Endodermal cell (in vitro differentiated cells): ENCODE results near the gene PRUNE1. TPM values are rescaled to one million over a fixed set of nuclear protein-coding genes. Genes with fewer than 3 reads are reported as not detected.

Experiments used
- DNase-seq: peaks from one replicate; pipeline ENCODE4 v3.0.0-alpha.2; 2017
- H3K27ac ChIP-seq: 2 replicates; pipeline ENCODE4 v1.5.1; 2013; ENCODE audit warnings: mild to moderate bottlenecking, low read depth, low read length, moderate library complexity
- H3K27me3 ChIP-seq: 2 replicates; pipeline ENCODE4 v1.6.1; 2013; ENCODE audit warnings: mild to moderate bottlenecking, low read length, moderate library complexity; ENCODE audit not compliant: insufficient read depth, control insufficient read depth, poor library complexity, severe bottlenecking
- H3K36me3 ChIP-seq: 2 replicates; pipeline ENCODE4 v1.7.0; 2013; ENCODE audit warnings: mild to moderate bottlenecking, low read length, moderate library complexity; ENCODE audit not compliant: control insufficient read depth, insufficient read depth
- H3K4me1 ChIP-seq: one replicate; pipeline ENCODE4 v1.7.0; 2013; ENCODE audit warnings: low read length; ENCODE audit not compliant: control insufficient read depth, insufficient read depth
- H3K4me3 ChIP-seq: 2 replicates; pipeline ENCODE4 v1.5.1; 2013; ENCODE audit warnings: mild to moderate bottlenecking, low read length, moderate library complexity
- H3K9ac ChIP-seq: 2 replicates; pipeline ENCODE4 v1.6.1; 2013; ENCODE audit warnings: mild to moderate bottlenecking, low read length, moderate library complexity; ENCODE audit not compliant: poor library complexity, severe bottlenecking; ENCODE audit errors: extremely low read depth
- H3K9me3 ChIP-seq: 2 replicates; pipeline ENCODE4 v1.6.1; 2013; ENCODE audit warnings: mild to moderate bottlenecking, low read length, moderate library complexity; ENCODE audit not compliant: control insufficient read depth
- H3K27ac Mint-ChIP-seq: 2 replicates; pipeline ENCODE4 v1.8.0; 2020; ENCODE audit warnings: mixed read lengths
- H3K27me3 Mint-ChIP-seq: 2 replicates; pipeline ENCODE4 v1.8.0; 2021; ENCODE audit warnings: mild to moderate bottlenecking, mixed read lengths; ENCODE audit not compliant: insufficient read depth
- H3K36me3 Mint-ChIP-seq: 2 replicates; pipeline ENCODE4 v1.8.0; 2020; ENCODE audit warnings: low read depth, mixed read lengths
- H3K4me1 Mint-ChIP-seq: 2 replicates; pipeline ENCODE4 v1.8.0; 2020; ENCODE audit warnings: mixed read lengths
- H3K4me3 Mint-ChIP-seq: 2 replicates; pipeline ENCODE4 v1.8.0; 2020; ENCODE audit warnings: mild to moderate bottlenecking, moderate library complexity, mixed read lengths
- H3K9me3 Mint-ChIP-seq: 2 replicates; pipeline ENCODE4 v1.8.0; 2020; ENCODE audit warnings: mild to moderate bottlenecking, mixed read lengths
- CTCF ChIP-seq: fragments of 200-600 bp; sonication (generic); conservative IDR thresholded peaks from 2 replicates; pipeline ENCODE4 v1.5.0; 2021; ENCODE audit warnings: antibody characterized with exemption, mild to moderate bottlenecking
- WGBS, 2 experiments: methylation state at CpG; one replicate each; pipeline versions ENCODE4 v1.1.5 to v1.1.7; 2013; ENCODE audit warnings: missing lambda C conversion rate in 2 of 2, mixed read lengths in 1 of 2; ENCODE audit not compliant: insufficient coverage in 1 of 2, insufficient read length in 1 of 2; 5-methylcytosine and 5-hydroxymethylcytosine counted together
- total RNA-seq, 2 donors: library from RNA; stranded (reverse); fragmentation: NEBNext Ultra II Directional in 1 of 2; extraction: Animal tissue kit (Norgen Biotek cat#: 25700) in 1 of 2; gene quantifications; 2 replicates in 1 of 2; 3 replicates in 1 of 2; pipeline ENCODE4 v1.2.1, GENCODE V29; 2021

PRUNE1 gene
- total RNA-seq, 2 donors from 2014 or later: 23.8 to 29.3 TPM

GRCh38 chr1:150997126-150997872 lies 10.9 kb upstream of the PRUNE1 start:
- DNase-seq: no peak
- Histone ChIP-seq H3K27ac (no peak overlapping the region), H3K9me3 (no peaks in the 10 kb centered on the region), H3K4me3 (no peak overlapping the region), H3K4me1 (peaks cover 2% of the 10 kb centered on the region), H3K9ac (no peak overlapping the region), H3K27me3 (no peaks in the 10 kb centered on the region), H3K36me3 (no peaks in the 10 kb centered on the region)
- WGBS, 2 experiments: 91 to 93% methylated on average over 13 to 20 of the region's 20 CpGs
- peaks cover 6% of the 10 kb centered on the region for H3K4me1 Mint-ChIP-seq
- peak overlapping the region; percentile 42 for H3K27ac Mint-ChIP-seq
- H3K9me3 Mint-ChIP-seq: no peaks in the 10 kb centered on the region
- H3K4me3 Mint-ChIP-seq: no peak overlapping the region
- no peak for TF ChIP-seq CTCF
- no peaks in the 10 kb centered on the region for H3K27me3 Mint-ChIP-seq
- H3K36me3 Mint-ChIP-seq: no peaks in the 10 kb centered on the region

GRCh38 chr1:150997949-150998348 lies 10.3 kb upstream of the PRUNE1 start:
- H3K9me3 ChIP-seq: no peaks in the 10 kb centered on the region
- Mint-ChIP-seq H3K27ac (no peak overlapping the region), H3K27me3 (no peaks in the 10 kb centered on the region), H3K36me3 (no peaks in the 10 kb centered on the region), H3K4me3 (no peak overlapping the region), H3K4me1 (peaks cover 9% of the 10 kb centered on the region), H3K9me3 (no peaks in the 10 kb centered on the region)
- no peaks in the 10 kb centered on the region for H3K27me3 ChIP-seq
- WGBS, 2 experiments: 69 to 93% methylated on average over 3 to 5 of the region's 5 CpGs
- peaks cover 2% of the 10 kb centered on the region for H3K4me1 ChIP-seq
- no peak for DNase-seq
- H3K9ac ChIP-seq: no peak overlapping the region
- no peak for TF ChIP-seq CTCF
- H3K27ac ChIP-seq: no peak overlapping the region
- H3K4me3 ChIP-seq: no peak overlapping the region
- H3K36me3 ChIP-seq: no peaks in the 10 kb centered on the region

- H3K4me3 Mint-ChIP-seq: no peak overlapping the region
- peaks cover 2% of the 10 kb centered on the region for H3K4me1 ChIP-seq
- peaks cover 9% of the 10 kb centered on the region for H3K4me1 Mint-ChIP-seq
- no peak overlapping the region for H3K27ac ChIP-seq
- H3K9ac ChIP-seq: no peak overlapping the region
- no peak for DNase-seq
- no peaks in the 10 kb centered on the region for H3K9me3 Mint-ChIP-seq
- no peak overlapping the region for H3K4me3 ChIP-seq
- no peaks in the 10 kb centered on the region for H3K9me3 ChIP-seq
- no peaks in the 10 kb centered on the region for H3K27me3 Mint-ChIP-seq
- no peaks in the 10 kb centered on the region for H3K36me3 Mint-ChIP-seq
- H3K27me3 ChIP-seq: no peaks in the 10 kb centered on the region
- TF ChIP-seq CTCF: no peak
- no peak overlapping the region for H3K27ac Mint-ChIP-seq
- no peaks in the 10 kb centered on the region for H3K36me3 ChIP-seq
- WGBS, 2 experiments: 91 to 92% methylated on average over 14 to 17 of the region's 17 CpGs
Observed at GRCh38 chr1:150999051-150999674, 9.1 kb upstream of the PRUNE1 start.
